Thyroid gland (tissue), 4 donors: Measurements from ENCODE around the gene CARMIL1.

Source experiments
- POLR2A ChIP-seq, 2 donors: fragments of 450-650 bp; IDR thresholded peaks; one replicate each; pipeline ENCODE4 v1.6.1; 2017; ENCODE audit warnings: antibody characterized with exemption in 2 of 2, mild to moderate bottlenecking in 2 of 2, moderate library complexity in 1 of 2
- TF ChIP-seq, protein P1 (sequence below), 6 experiments: fragments of 200-600 bp in 3 of 6; fragments of 450-650 bp in 3 of 6; sonication (generic) in 3 of 6; IDR thresholded peaks; one replicate each; pipeline ENCODE4 v1.5.1; 2016 to 2019; ENCODE audit warnings: antibody characterized with exemption in 6 of 6, mild to moderate bottlenecking in 2 of 6, inconsistent platforms in 1 of 6, moderate library complexity in 1 of 6

DNA sequence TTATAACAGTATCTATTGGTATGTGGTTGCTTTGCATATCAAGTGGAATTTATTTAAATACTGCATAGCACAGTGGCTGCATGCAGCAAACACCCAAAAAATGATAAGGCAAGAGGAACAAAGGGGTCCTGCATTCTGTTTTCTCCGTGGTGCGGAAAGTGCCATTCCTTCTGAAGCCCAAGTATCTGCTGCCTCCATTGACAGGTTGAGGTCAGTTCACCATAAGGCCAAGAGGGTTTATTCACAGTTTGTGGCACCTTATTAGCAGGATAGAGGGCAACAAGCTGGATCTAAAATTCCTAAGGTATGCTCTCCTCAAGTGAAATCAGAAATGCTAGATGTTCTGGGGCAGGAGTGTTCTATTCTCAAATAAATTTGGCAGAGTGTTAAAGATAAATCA lies 9.3 kb downstream of the CARMIL1 start:
- TF ChIP-seq, protein P1, sequence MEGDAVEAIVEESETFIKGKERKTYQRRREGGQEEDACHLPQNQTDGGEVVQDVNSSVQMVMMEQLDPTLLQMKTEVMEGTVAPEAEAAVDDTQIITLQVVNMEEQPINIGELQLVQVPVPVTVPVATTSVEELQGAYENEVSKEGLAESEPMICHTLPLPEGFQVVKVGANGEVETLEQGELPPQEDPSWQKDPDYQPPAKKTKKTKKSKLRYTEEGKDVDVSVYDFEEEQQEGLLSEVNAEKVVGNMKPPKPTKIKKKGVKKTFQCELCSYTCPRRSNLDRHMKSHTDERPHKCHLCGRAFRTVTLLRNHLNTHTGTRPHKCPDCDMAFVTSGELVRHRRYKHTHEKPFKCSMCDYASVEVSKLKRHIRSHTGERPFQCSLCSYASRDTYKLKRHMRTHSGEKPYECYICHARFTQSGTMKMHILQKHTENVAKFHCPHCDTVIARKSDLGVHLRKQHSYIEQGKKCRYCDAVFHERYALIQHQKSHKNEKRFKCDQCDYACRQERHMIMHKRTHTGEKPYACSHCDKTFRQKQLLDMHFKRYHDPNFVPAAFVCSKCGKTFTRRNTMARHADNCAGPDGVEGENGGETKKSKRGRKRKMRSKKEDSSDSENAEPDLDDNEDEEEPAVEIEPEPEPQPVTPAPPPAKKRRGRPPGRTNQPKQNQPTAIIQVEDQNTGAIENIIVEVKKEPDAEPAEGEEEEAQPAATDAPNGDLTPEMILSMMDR (IDR thresholded peaks at IDR 0.05): no peak
- no peak for TF ChIP-seq POLR2A (IDR thresholded peaks at IDR 0.05)
